Activated CD4-positive, alpha-beta T cell treated with anti-CD3 and anti-CD28 coated beads, Interleukin-2, Interleukin-4, amounts not matched to agents 100 ng/mL and 50 ng/mL, durations not matched to agents 16 hours and 8 hours (primary cell): Measurements from ENCODE around the gene ATP6V0C.
"Not testable (repeated sequence)": the region's sequence is repeated elsewhere in the genome, so short reads cannot be mapped to it uniquely, and the experiment has no call there.

Source experiments
- DNase-seq: peaks from one replicate; pipeline ENCODE4 v3.0.0-alpha.2; 2020; ENCODE audit warnings: low spot score

The ATP6V0C gene

GRCh38 chr16:2550283-2550878, 36.6 kb downstream of the ATP6V0C start:
- not testable (repeated sequence) for DNase-seq

DNA sequence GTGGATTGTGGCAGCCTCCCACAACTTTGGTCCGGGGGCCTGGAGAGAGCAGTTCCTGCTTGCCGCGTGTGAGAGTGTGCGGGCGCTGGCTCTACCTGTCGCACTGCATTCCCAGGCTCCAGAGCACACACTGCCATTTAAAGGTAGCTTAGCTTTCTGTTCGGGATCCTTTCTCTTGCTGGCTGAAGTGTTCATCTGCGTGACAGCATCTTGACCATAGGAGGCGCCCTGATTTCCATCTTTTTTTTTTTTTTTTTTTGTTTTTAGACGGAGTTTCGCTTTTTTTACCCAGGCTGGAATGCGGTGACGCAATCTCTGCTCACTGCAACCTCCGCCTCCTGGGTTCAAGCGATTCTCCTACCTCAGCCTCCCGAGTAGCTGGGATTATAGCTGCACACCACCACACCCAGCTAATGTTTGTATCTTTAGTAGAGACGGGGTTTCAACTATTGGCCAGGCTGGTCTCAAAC, 37.7 kb downstream of the ATP6V0C start:
- not testable (repeated sequence) for DNase-seq

DNA sequence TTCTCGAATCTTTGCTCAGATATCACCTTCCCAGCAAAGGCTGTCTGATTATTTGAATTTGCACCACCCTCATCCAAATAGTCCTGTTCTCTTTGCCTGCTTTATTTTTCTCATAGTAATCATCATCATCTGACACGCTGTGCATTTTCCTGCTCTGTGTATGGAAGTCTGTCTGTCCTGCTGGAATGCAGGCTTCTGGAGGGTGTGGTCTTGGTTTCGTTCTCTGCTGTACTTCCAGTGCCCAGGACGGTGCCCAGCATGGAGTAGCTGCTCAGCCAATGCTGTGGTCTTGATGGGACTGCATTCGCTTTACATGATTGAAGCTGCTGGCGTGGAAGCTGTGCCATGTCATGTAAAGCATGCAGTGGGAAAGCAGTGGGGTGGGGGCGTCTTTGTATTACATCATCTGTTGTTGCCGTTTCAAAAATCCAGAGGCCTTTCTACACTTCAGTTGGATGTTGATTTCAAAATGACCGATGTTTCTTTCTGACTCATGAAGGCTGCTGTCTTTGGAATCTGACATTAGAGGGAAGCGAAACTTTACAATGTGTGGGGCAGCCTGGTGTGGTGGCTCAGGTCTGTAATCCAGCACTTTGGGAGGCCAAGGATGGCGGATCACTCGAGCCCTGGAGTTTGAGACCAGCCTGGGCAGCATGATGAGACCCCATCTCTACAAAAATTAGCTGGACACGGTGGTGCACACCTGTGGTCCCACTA, 41.1 kb downstream of the ATP6V0C start:
- DNase-seq, result not testable (repeated sequence)

- DNase-seq, result not testable (repeated sequence)
These were observed 43.4 kb downstream of the ATP6V0C start for GRCh38 chr16:2557150-2557549.

GRCh38 chr16:2560131-2560797, 46.5 kb downstream of the ATP6V0C start:
- DNase-seq, result not testable (repeated sequence)

DNA sequence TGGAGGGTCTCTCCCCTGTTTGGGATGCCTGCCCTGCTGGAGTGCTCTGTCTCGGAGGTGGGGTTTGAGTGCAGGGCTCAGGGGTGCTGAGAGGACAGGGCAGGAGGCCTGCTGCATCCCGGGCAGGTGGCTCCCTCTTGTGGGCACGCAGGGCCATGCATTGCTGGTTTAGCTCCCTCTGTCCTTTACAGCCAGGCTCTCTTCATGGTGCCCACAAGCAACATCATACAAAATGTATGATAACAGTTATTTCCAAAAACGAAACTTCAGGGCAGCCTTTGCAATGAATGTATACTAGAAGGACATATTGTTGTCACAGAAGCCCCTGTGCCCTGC, 47.0 kb downstream of the ATP6V0C start:
- DNase-seq, result peak; percentile 68

DNA sequence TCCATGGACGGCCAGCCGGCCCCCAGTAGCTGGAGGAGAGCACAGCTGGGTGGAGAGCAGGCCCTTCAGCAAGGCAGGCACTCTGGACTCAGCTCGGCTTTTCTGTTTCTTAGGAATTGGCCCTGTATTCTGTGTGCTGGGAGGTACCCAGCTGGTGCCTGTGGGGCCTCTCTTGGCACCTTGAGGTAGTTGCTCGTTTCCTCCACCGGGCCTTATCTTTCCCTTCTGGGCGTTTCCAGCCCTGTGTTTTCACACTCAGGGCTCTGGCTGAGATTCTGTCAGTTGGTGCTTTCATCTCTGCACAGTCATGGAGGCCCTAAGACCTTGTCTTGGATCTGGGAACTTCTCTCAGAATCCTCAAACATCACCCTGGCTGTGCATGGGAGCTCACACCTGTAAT, 53.8 kb downstream of the ATP6V0C start:
- not testable (repeated sequence) for DNase-seq

GRCh38 chr16:2568573-2568972, 54.8 kb downstream of the ATP6V0C start:
- DNase-seq, result not testable (repeated sequence)
